Measurements from ENCODE around the gene ZNF483.
"Not testable (repeated sequence)": the region's sequence is repeated elsewhere in the genome, so short reads cannot be mapped to it uniquely, and the experiment has no call there.

DNA sequence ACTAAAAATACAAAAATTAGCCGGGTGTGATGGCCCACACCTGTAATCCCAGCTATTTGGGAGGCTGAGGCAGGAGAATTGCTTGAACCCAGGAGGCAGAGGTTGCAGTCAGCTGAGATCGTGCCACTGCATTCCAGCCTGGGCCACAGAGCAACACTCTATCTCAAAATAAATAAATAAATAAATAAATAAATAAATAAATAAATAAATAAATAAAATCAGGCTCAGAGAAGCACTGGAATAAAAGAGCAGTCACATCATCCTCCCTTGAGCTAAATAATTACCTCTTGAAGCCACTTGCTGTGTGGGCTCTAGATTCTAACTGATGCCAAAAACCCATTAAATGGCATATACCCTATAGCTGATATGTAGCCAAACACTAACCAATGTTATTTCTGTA is 27.8 kb upstream of the ZNF483 start:
- TF ChIP-seq, protein P1, sequence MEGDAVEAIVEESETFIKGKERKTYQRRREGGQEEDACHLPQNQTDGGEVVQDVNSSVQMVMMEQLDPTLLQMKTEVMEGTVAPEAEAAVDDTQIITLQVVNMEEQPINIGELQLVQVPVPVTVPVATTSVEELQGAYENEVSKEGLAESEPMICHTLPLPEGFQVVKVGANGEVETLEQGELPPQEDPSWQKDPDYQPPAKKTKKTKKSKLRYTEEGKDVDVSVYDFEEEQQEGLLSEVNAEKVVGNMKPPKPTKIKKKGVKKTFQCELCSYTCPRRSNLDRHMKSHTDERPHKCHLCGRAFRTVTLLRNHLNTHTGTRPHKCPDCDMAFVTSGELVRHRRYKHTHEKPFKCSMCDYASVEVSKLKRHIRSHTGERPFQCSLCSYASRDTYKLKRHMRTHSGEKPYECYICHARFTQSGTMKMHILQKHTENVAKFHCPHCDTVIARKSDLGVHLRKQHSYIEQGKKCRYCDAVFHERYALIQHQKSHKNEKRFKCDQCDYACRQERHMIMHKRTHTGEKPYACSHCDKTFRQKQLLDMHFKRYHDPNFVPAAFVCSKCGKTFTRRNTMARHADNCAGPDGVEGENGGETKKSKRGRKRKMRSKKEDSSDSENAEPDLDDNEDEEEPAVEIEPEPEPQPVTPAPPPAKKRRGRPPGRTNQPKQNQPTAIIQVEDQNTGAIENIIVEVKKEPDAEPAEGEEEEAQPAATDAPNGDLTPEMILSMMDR (conservative IDR thresholded peaks at IDR 0.05 in 1 of 2, IDR thresholded peaks at IDR 0.05 in 1 of 2; ENCODE audit: extremely low read depth in 1 of 2, insufficient read depth in 1 of 2, low read depth in 1 of 2, low read length in 2 of 2), result not testable (repeated sequence)
- TF ChIP-seq EZH2 (IDR thresholded peaks at IDR 0.05; ENCODE audit: borderline replicate concordance, low read length), result not testable (repeated sequence)
